Fibroblast of lung (primary cell): Measurements from ENCODE around the gene DHX35. TPM values are rescaled to one million over a fixed set of nuclear protein-coding genes. Genes with fewer than 3 reads are reported as not detected.
"Not testable (repeated sequence)": the region's sequence is repeated elsewhere in the genome, so short reads cannot be mapped to it uniquely, and the experiment has no call there.

Experiments
- DNase-seq, 2 donors: peaks; one replicate each; pipeline versions ENCODE4 v3.0.0 to v3.0.0-alpha.2; 2010; ENCODE audit warnings: low read depth in 2 of 2
- H2AFZ ChIP-seq: 2 replicates; pipeline ENCODE4 v1.5.1; 2012; ENCODE audit warnings: low read length, control low read depth, inconsistent platforms
- H3K27ac ChIP-seq: 2 replicates; pipeline ENCODE4 v1.5.1; 2011; ENCODE audit warnings: low read length, control low read depth; ENCODE audit not compliant: insufficient read depth
- H3K27me3 ChIP-seq: 2 replicates; pipeline ENCODE4 v1.5.1; 2011; ENCODE audit warnings: mild to moderate bottlenecking, low read length; ENCODE audit not compliant: control insufficient read depth, insufficient read depth
- H3K36me3 ChIP-seq: 2 replicates; pipeline ENCODE4 v1.5.1; 2011; ENCODE audit warnings: low read length; ENCODE audit not compliant: control insufficient read depth, insufficient read depth
- H3K4me1 ChIP-seq: 2 replicates; pipeline ENCODE4 v1.5.1; 2011; ENCODE audit warnings: low read length; ENCODE audit not compliant: control insufficient read depth, insufficient read depth; ENCODE audit errors: extremely low read depth
- H3K4me2 ChIP-seq: 2 replicates; pipeline ENCODE4 v1.5.1; 2011; ENCODE audit warnings: low read length, control low read depth; ENCODE audit not compliant: insufficient read depth; ENCODE audit errors: extremely low read depth
- H3K4me3 ChIP-seq, 4 experiments: fragments of 200-600 bp in 1 of 4; sonication (generic) in 1 of 4; replicated peaks in 1 of 4; 2 replicates each; pipeline ENCODE4 v1.5.1; 2011 to 2016; ENCODE audit warnings: low read length in 4 of 4, low read depth in 3 of 4, mild to moderate bottlenecking in 3 of 4, control low read depth in 2 of 4, inconsistent platforms in 1 of 4, mixed read lengths in 1 of 4; ENCODE audit not compliant: insufficient read depth in 1 of 4; ENCODE audit errors: control extremely low read depth in 1 of 4
- H3K79me2 ChIP-seq: 2 replicates; pipeline ENCODE4 v1.5.1; 2012; ENCODE audit warnings: mild to moderate bottlenecking, low read length, inconsistent platforms; ENCODE audit not compliant: control insufficient read depth, insufficient read depth
- H3K9ac ChIP-seq: 2 replicates; pipeline ENCODE4 v1.5.1; 2011; ENCODE audit warnings: mild to moderate bottlenecking, low read length, control low read depth; ENCODE audit not compliant: insufficient read depth
- H3K9me3 ChIP-seq: 2 replicates; pipeline ENCODE4 v1.5.1; 2012; ENCODE audit warnings: low read depth, low read length; ENCODE audit not compliant: control insufficient read depth, insufficient read depth
- H4K20me1 ChIP-seq: 2 replicates; pipeline ENCODE4 v1.5.1; 2011; ENCODE audit warnings: low read length; ENCODE audit not compliant: control insufficient read depth, insufficient read depth; ENCODE audit errors: extremely low read depth
- EZH2 ChIP-seq: IDR thresholded peaks from 2 replicates; pipeline ENCODE4 v1.5.1; 2012; ENCODE audit warnings: low read length, control low read depth, mild to moderate bottlenecking; ENCODE audit errors: missing control alignments
- polyA plus RNA-seq, 2 donors: library from polyadenylated mRNA; depleted of rRNA in 1 of 2; stranded (reverse) in 1 of 2; unstranded in 1 of 2; fragments of >200 nt; gene quantifications; 2 replicates each; pipeline ENCODE4 v1.2.1, GENCODE V29; 2011 to 2012; ENCODE audit warnings: missing spikeins in 1 of 2
- total RNA-seq: library from RNA; depleted of rRNA; stranded (reverse); fragments of >200 nt; gene quantifications from 2 replicates; pipeline ENCODE4 v1.2.1, GENCODE V29; 2014
- TF ChIP-seq, protein P1 (sequence below), 2 donors: IDR thresholded peaks in 1 of 2; conservative IDR thresholded peaks in 1 of 2; 1 replicate in 1 of 2; 2 replicates in 1 of 2; pipeline ENCODE4 v1.5.1; 2011 to 2012; ENCODE audit warnings: low read length in 2 of 2, control low read depth in 1 of 2, inconsistent platforms in 1 of 2, low read depth in 1 of 2, mild to moderate bottlenecking in 1 of 2

The DHX35 gene
- total and polyA plus RNA-seq, 2 donors (not counting 1 experiment from before 2014, with no cell fraction given), result 11.4 to 12.1 TPM

DNA sequence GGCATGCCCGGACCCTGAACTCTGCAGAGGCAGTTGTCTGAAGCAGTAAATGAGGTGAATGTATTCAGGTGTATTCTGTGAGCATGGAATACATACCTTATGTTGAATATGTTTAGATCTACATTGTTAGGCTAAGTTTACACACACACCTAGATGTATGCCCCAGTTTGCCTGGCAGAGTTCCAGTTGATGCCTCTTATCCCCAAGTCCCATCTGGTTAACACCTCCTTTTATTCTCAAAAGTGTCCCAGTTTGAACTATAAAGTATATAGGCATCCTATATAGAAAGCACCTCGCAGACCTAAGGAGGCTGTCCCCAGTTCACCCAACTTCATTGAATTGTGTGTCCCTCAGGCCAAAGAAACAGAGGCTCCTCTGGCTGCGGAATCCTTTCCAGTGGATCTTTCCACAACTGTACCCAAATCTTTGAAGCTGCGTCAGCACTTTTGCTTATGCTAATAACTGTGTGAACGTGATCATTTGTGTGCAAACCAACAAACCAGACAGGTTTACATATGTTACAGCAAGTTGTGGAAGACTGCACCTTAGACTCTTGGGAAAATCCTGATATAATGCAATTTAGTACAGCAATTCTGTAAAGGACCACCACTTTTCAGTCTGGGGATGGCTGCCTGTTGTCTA, 4.8 kb upstream of the DHX35 start:
- no peak for TF ChIP-seq EZH2
- TF ChIP-seq, protein P1, sequence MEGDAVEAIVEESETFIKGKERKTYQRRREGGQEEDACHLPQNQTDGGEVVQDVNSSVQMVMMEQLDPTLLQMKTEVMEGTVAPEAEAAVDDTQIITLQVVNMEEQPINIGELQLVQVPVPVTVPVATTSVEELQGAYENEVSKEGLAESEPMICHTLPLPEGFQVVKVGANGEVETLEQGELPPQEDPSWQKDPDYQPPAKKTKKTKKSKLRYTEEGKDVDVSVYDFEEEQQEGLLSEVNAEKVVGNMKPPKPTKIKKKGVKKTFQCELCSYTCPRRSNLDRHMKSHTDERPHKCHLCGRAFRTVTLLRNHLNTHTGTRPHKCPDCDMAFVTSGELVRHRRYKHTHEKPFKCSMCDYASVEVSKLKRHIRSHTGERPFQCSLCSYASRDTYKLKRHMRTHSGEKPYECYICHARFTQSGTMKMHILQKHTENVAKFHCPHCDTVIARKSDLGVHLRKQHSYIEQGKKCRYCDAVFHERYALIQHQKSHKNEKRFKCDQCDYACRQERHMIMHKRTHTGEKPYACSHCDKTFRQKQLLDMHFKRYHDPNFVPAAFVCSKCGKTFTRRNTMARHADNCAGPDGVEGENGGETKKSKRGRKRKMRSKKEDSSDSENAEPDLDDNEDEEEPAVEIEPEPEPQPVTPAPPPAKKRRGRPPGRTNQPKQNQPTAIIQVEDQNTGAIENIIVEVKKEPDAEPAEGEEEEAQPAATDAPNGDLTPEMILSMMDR (conservative IDR thresholded peaks at IDR 0.05 in 1 of 2, IDR thresholded peaks at IDR 0.05 in 1 of 2; ENCODE audit: low read depth in 1 of 2, low read length in 2 of 2), result no peak
- DNase-seq, result no peak
- no peaks in the 10 kb centered on the region for H3K27me3 ChIP-seq
- H2AFZ ChIP-seq, result no peak overlapping the region
- no peaks in the 10 kb centered on the region for H3K9me3 ChIP-seq
- H3K4me2 ChIP-seq, result no peak overlapping the region
- no peak overlapping the region for H3K4me3 ChIP-seq
- no peaks in the 10 kb centered on the region for H4K20me1 ChIP-seq
- H3K9ac ChIP-seq, result no peak overlapping the region
- no peaks in the 10 kb centered on the region for H3K4me1 ChIP-seq
- H3K27ac ChIP-seq, result no peak overlapping the region
- H3K36me3 ChIP-seq, result no peaks in the 10 kb centered on the region
- peaks cover 1% of the 10 kb centered on the region for H3K79me2 ChIP-seq

DNA sequence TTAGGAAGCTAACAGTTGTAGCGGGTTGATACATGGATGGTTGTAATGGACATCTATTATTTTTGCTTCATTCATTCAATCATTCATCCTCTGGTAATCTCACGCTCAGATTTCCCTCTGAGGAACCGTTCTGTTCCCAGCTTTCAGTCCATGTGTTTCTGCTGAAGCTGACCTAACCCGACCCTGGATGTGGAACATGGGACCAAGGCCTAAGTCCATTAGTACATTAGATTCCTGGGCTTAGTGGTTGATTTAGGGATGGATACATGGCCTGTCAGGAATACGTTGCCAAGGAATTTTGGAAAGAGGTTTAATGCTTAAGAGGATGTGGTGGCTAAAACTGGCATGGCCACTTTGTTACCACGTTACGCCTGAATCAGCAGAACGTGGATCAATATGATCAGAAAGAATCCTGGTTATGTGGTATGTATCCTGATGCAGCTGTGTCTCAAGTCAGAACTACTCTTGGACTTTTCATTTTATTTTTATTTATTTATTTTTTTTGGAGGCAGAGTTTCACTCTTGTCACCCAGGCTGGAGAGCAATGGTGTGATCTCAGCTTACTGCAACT, 4.1 kb upstream of the DHX35 start:
- no peaks in the 10 kb centered on the region for H3K9me3 ChIP-seq
- no peak for DNase-seq
- no peaks in the 10 kb centered on the region for H3K4me1 ChIP-seq
- no peak for TF ChIP-seq EZH2
- TF ChIP-seq, protein P1 (conservative IDR thresholded peaks at IDR 0.05 in 1 of 2, IDR thresholded peaks at IDR 0.05 in 1 of 2; ENCODE audit: low read depth in 1 of 2, low read length in 2 of 2), result no peak
- H3K27ac ChIP-seq, result no peak overlapping the region
- no peaks in the 10 kb centered on the region for H4K20me1 ChIP-seq
- no peak overlapping the region for H3K4me2 ChIP-seq
- no peak overlapping the region for H3K9ac ChIP-seq
- H3K27me3 ChIP-seq, result no peaks in the 10 kb centered on the region
- peaks cover 8% of the 10 kb centered on the region for H3K79me2 ChIP-seq
- H2AFZ ChIP-seq, result no peak overlapping the region
- H3K36me3 ChIP-seq, result no peaks in the 10 kb centered on the region
- no peak overlapping the region for H3K4me3 ChIP-seq

GRCh38 chr20:38960187-38960687, 1.9 kb upstream of the DHX35 start:
- H3K27me3 ChIP-seq, H3K9ac ChIP-seq: not testable (repeated sequence)

More at GRCh38 chr20:38960187-38960687, 1.9 kb upstream of the DHX35 start:
- H3K36me3 ChIP-seq, H3K4me2 ChIP-seq, H3K9me3 ChIP-seq, H2AFZ ChIP-seq, H3K27ac ChIP-seq, H4K20me1 ChIP-seq, H3K4me3 ChIP-seq, DNase-seq, H3K4me1 ChIP-seq: not testable (repeated sequence)
- peaks cover 21% of the 10 kb centered on the region for H3K79me2 ChIP-seq
